Natural killer cell (primary cell): ENCODE results near the gene MYLK. TPM values are rescaled to one million over a fixed set of nuclear protein-coding genes. Genes with fewer than 3 reads are reported as not detected.

Experiments
- ATAC-seq, 3 donors: fragments of 150-1000 bp in 2 of 3; fragments of 200-7000 bp in 1 of 3; cut with Tn5 transposase; 1 replicate in 1 of 3; 2 replicates in 2 of 3; pipeline ENCODE4 v1.10.0; 2021; ENCODE audit warnings: mild to moderate bottlenecking in 2 of 3, moderate library complexity in 2 of 3
- DNase-seq, 2 donors: peaks; one replicate each; pipeline versions ENCODE4 v3.0.0 to v3.0.0-alpha.2; 2013 to 2021; ENCODE audit warnings: mixed read lengths in 1 of 2
- H3K27ac ChIP-seq: one replicate; pipeline ENCODE4 v1.5.1; 2013; ENCODE audit warnings: mild to moderate bottlenecking, low read length
- H3K27me3 ChIP-seq: one replicate; pipeline ENCODE4 v1.6.1; 2013; ENCODE audit warnings: low read length; ENCODE audit not compliant: control insufficient read depth, insufficient read depth
- H3K36me3 ChIP-seq: one replicate; pipeline ENCODE4 v1.6.1; 2013; ENCODE audit warnings: low read length; ENCODE audit not compliant: control insufficient read depth, insufficient read depth
- H3K4me1 ChIP-seq: one replicate; pipeline ENCODE4 v1.6.1; 2013; ENCODE audit warnings: low read length; ENCODE audit not compliant: control insufficient read depth, insufficient read depth
- H3K4me3 ChIP-seq: one replicate; pipeline ENCODE4 v1.5.1; 2013; ENCODE audit warnings: low read length
- H3K9me3 ChIP-seq: one replicate; pipeline ENCODE4 v1.6.1; 2013; ENCODE audit warnings: low read length; ENCODE audit not compliant: control insufficient read depth, insufficient read depth
- H3K27ac Mint-ChIP-seq, 2 donors: one replicate each; pipeline ENCODE4 v1.8.0; 2022; ENCODE audit warnings: mild to moderate bottlenecking in 2 of 2, mixed read lengths in 2 of 2, moderate library complexity in 1 of 2
- H3K27me3 Mint-ChIP-seq, 2 donors: one replicate each; pipeline ENCODE4 v1.8.0; 2022; ENCODE audit warnings: low read depth in 2 of 2, mixed read lengths in 2 of 2
- H3K36me3 Mint-ChIP-seq: one replicate; pipeline ENCODE4 v1.8.0; 2022; ENCODE audit warnings: mixed read lengths
- H3K4me1 Mint-ChIP-seq, 2 donors: one replicate each; pipeline ENCODE4 v1.8.0; 2022; ENCODE audit warnings: mixed read lengths in 2 of 2
- H3K4me3 Mint-ChIP-seq: one replicate; pipeline ENCODE4 v1.8.0; 2022; ENCODE audit warnings: mild to moderate bottlenecking, moderate library complexity, mixed read lengths
- H3K9me3 Mint-ChIP-seq, 2 donors: one replicate each; pipeline ENCODE4 v1.8.0; 2022; ENCODE audit warnings: mixed read lengths in 2 of 2
- CTCF ChIP-seq: fragments of 200-600 bp; IDR thresholded peaks from one replicate; pipeline ENCODE4 v1.8.0; 2022; ENCODE audit warnings: antibody characterized with exemption
- WGBS: methylation state at CpG from one replicate; pipeline ENCODE4 v1.1.7; 2013; ENCODE audit warnings: missing lambda C conversion rate; ENCODE audit not compliant: insufficient coverage; 5-methylcytosine and 5-hydroxymethylcytosine counted together
- intact Hi-C: fragments of 100-400 bp; cut with micrococcal nuclease; formaldehyde crosslinking; loops from one replicate; pipeline ENCODE4 v1.14.2; 2022
- total RNA-seq, 4 donors: library from RNA; stranded (reverse); fragments of 120-200 nt in 1 of 4; gene quantifications; one replicate each; pipeline versions ENCODE4 v1.2.3 to v1.2.4, GENCODE V29; 2013 to 2022

The MYLK gene
- total RNA-seq, 3 donors from 2014 or later (not counting 1 experiment from before 2014, with no cell fraction given) = 0.39 to 5.4 (median 3.4) TPM

DNA sequence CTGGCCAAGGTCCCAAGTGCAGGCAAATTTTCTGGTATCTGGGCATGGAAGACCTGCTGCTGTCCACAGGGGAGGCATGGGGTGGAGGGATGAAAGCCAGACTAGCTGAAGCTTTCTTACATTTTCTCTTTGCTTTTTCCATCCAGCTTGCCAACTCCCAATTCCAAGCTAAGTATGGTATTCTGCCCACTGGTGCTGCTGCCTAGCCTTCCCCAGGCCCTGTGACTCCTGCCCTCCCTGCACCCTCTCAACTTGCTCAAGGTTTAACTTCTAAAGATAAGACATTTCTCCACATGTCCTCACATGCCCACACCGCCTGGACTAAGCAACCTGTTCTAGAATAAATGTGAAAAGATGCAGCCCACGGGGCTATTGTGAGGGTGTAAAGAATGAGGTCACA lies 239.8 kb downstream of the MYLK start:
- no peak for ATAC-seq
- TF ChIP-seq CTCF = no peak
- no peaks in the 10 kb centered on the region for H3K27me3 ChIP-seq
- H3K9me3 ChIP-seq = no peaks in the 10 kb centered on the region
- H3K27ac Mint-ChIP-seq = no peak overlapping the region
- no peaks in the 10 kb centered on the region for H3K36me3 ChIP-seq
- no peaks in the 10 kb centered on the region for H3K4me1 Mint-ChIP-seq
- intact Hi-C loops = no loop called here
- no peak for DNase-seq
- H3K36me3 Mint-ChIP-seq = no peaks in the 10 kb centered on the region
- no peaks in the 10 kb centered on the region for H3K9me3 Mint-ChIP-seq
- no peaks in the 10 kb centered on the region for H3K4me1 ChIP-seq
- H3K4me3 Mint-ChIP-seq = no peak overlapping the region
- no peak overlapping the region for H3K4me3 ChIP-seq
- H3K27me3 Mint-ChIP-seq = no peaks in the 10 kb centered on the region
- no peak overlapping the region for H3K27ac ChIP-seq
- 74% methylated on average over 2 of the region's 2 CpGs for WGBS

DNA sequence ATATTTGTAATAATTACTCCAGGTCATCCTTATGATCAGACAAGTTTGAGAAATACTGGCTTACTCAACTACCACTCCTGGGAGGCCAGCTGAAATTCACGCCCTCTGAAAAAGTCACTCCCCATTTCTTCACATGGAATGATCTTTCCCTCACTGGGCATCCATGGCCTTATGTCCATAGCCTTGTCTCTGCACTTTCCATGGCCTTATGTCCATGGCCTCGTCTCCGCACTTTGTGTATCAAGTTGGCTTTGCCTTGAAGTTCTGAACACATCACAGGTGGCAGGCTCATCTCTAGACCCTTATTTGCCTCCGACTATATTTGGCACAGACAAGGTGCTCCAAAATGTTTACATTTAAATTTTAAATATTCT lies 241.2 kb downstream of the MYLK start:
- intact Hi-C loops = no loop called here
- Mint-ChIP-seq H3K4me3 (no peak overlapping the region), H3K4me1 (no peaks in the 10 kb centered on the region), H3K9me3 (no peaks in the 10 kb centered on the region), H3K36me3 (no peaks in the 10 kb centered on the region), H3K27me3 (no peaks in the 10 kb centered on the region), H3K27ac (no peak overlapping the region)
- Histone ChIP-seq H3K36me3 (no peaks in the 10 kb centered on the region), H3K9me3 (no peaks in the 10 kb centered on the region), H3K4me3 (no peak overlapping the region), H3K27ac (no peak overlapping the region), H3K27me3 (no peaks in the 10 kb centered on the region), H3K4me1 (no peaks in the 10 kb centered on the region)
- TF ChIP-seq CTCF = no peak
- no peak for ATAC-seq
- no peak for DNase-seq
- WGBS = 95% methylated on average over 4 of the region's 4 CpGs

DNA sequence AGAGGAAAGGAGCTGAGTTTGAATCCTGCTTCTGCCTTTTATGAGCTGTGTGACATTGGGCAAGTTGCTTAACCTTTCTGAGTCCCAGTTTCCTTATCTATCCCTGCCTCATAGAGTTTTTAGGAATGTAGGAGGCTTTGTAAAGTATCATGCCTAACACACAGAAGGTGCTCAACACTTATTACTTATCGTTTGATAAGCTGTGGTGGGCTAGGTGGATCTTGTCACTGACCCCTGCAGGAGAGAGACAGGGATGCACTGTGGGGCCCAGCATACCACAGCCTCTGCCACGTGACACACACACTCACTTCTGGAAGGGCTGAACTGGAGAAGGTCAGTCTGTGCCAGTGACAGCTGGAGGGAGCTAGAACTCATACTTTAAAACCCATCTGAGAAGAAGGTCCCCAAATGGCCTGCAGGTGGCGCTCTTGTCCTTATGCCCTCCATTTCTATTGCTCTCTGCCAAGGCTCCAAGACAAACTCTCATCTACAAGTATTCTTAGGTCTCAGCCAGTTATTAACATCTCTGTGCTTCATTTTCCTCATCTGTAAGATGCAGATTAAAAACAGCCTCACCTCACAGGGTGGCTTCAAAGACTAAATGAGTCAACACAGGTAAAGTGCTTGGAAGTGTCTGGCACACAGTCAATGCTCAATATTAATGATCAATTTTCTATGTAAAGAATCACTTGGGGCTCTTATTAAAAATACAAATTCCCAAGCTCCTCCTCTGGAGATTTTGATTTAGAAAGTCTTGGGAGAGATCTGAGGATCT lies 241.8 kb downstream of the MYLK start:
- Mint-ChIP-seq H3K4me1 (no peaks in the 10 kb centered on the region), H3K36me3 (no peaks in the 10 kb centered on the region), H3K27ac (no peak overlapping the region), H3K27me3 (no peaks in the 10 kb centered on the region), H3K9me3 (no peaks in the 10 kb centered on the region), H3K4me3 (no peak overlapping the region)
- Histone ChIP-seq H3K27ac (no peak overlapping the region), H3K27me3 (no peaks in the 10 kb centered on the region), H3K9me3 (no peaks in the 10 kb centered on the region), H3K4me1 (no peaks in the 10 kb centered on the region), H3K36me3 (no peaks in the 10 kb centered on the region), H3K4me3 (no peak overlapping the region)
- peak; percentile 36 to 67 (median 53) for ATAC-seq
- peak; percentile 30 to 62 for DNase-seq
- WGBS = 49% methylated on average over 3 of the region's 3 CpGs
- intact Hi-C loops = no loop called here
- TF ChIP-seq CTCF = peak; percentile 50

DNA sequence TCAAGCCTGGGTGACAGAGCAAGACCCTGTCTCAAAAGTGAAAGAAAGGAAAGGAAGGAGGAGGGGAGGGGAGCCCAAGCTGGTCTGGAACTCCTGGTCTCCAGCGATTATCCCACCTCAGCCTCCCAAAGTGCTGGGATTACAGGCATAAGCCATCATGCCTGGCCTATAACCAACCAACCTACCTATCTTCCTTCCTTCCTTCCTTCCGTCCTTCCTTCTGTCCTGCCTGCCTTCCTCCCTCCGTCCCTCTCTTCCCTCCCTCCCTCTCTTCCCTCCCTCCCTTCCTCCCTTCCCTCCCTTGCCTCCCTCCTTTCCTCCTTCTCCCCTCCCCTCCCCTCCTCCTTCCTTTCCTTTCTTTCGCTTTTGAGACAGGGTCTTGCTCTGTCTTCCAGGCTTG lies 242.6 kb downstream of the MYLK start:
- DNase-seq (no peak), ATAC-seq (no peak)
- 80% methylated on average over 4 of the region's 4 CpGs for WGBS
- H3K4me1 Mint-ChIP-seq = no peaks in the 10 kb centered on the region
- intact Hi-C loops = no loop called here
- H3K9me3 Mint-ChIP-seq = no peaks in the 10 kb centered on the region
- no peaks in the 10 kb centered on the region for H3K36me3 Mint-ChIP-seq
- no peak overlapping the region for H3K27ac Mint-ChIP-seq
- H3K9me3 ChIP-seq = no peaks in the 10 kb centered on the region
- H3K27me3 ChIP-seq = no peaks in the 10 kb centered on the region
- H3K27ac ChIP-seq = no peak overlapping the region
- no peaks in the 10 kb centered on the region for H3K36me3 ChIP-seq
- H3K4me3 Mint-ChIP-seq = no peak overlapping the region
- no peak for TF ChIP-seq CTCF
- no peaks in the 10 kb centered on the region for H3K4me1 ChIP-seq
- H3K4me3 ChIP-seq = no peak overlapping the region
- no peaks in the 10 kb centered on the region for H3K27me3 Mint-ChIP-seq
